C4-2B (cell line): ENCODE data around the gene MT1B.

Experiments
- ZFX ChIP-seq: fragments of 450-650 bp; IDR thresholded peaks from 2 replicates; pipeline ENCODE4 v1.6.1; 2017
- TF ChIP-seq, protein P1 (sequence below): fragments of 450-650 bp; conservative IDR thresholded peaks from 2 replicates; pipeline ENCODE4 v1.5.1; 2017; ENCODE audit warnings: mild to moderate bottlenecking

DNA sequence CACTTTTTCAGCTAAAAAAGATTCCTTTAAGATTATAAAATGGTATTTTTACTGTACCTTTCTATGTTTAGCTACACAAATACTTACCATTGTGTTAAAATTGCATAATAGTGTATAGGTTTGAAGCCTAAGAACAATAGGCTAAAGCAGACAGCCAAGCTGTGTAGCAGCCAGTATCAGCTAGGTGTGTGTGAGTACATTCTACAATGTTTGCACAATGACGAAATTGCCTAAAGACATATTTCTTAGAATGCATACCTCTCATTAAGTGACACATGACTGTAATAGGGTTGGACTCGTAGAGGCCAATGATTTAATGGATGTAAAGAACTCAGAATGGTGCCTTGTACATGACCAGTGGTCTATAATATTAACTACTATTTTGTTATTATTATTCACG, 1.9 kb upstream of the MT1B start:
- TF ChIP-seq, protein P1, sequence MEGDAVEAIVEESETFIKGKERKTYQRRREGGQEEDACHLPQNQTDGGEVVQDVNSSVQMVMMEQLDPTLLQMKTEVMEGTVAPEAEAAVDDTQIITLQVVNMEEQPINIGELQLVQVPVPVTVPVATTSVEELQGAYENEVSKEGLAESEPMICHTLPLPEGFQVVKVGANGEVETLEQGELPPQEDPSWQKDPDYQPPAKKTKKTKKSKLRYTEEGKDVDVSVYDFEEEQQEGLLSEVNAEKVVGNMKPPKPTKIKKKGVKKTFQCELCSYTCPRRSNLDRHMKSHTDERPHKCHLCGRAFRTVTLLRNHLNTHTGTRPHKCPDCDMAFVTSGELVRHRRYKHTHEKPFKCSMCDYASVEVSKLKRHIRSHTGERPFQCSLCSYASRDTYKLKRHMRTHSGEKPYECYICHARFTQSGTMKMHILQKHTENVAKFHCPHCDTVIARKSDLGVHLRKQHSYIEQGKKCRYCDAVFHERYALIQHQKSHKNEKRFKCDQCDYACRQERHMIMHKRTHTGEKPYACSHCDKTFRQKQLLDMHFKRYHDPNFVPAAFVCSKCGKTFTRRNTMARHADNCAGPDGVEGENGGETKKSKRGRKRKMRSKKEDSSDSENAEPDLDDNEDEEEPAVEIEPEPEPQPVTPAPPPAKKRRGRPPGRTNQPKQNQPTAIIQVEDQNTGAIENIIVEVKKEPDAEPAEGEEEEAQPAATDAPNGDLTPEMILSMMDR: no peak
- TF ChIP-seq ZFX: no peak
